ENCODE measurements around the gene IER3. TPM values are rescaled to one million over a fixed set of nuclear protein-coding genes. Genes with fewer than 3 reads are reported as not detected.

The IER3 gene
- total and polyA plus RNA-seq, 9 donors: 9.7 to 221 (median 20.6) TPM

DNA sequence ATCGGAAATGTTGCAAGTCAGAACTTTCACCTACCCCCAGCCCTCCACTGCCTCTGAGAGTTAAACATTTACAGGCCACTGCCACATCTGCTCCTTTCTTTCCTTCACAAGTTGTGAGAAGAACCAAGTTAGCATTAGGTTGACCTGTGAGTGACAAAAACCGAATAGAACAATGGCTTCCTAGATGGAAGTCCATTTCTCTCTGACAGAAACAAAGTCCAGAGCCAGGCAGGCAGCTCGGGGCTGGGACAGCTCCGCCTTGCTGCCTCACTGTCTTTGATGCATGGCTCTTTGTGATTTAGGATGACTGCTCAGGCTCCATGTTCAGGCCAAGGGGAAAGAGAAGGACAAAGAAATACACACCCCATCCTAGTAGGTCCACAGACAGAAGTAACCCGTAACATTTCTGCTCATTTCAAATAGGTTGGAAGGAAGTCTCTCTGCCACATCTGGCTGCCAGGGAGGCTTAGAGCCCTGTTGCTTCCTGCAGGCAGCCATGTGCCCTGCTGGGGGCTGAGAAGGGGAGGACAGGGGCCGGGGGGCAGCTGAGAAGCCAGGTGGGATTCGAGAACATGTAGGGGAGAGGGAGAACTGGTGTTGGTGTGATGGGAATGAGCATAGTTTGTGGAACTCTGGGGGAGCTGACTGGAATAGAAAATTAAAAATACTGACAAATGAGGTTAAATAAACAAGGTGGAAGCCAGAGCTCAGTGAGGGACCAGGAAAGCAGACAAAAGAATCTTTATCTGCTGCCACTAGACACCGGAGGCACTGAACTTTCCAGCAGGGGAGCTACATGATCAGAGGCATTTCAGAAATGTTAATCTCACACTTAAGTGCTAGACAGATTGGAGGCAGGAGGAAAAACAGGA, 19.5 kb upstream of the IER3 start:
- intact Hi-C loops (cut with DNase I): no loop called here
- DNase-seq: no peak
- Histone ChIP-seq H3K4me1 (ENCODE audit: insufficient read depth) (no peaks in the 10 kb centered on the region), H3K27me3 (no peaks in the 10 kb centered on the region), H3K9me3 (no peaks in the 10 kb centered on the region), H3K4me3 (no peak overlapping the region), H3K27ac (no peak overlapping the region), H3K36me3 (no peaks in the 10 kb centered on the region)
- 49 to 56% (median 52%) methylated on average over 8 of the region's 8 CpGs for WGBS, 3 donors
- TF ChIP-seq EP300 (IDR thresholded peaks at IDR 0.05): no peak

DNA sequence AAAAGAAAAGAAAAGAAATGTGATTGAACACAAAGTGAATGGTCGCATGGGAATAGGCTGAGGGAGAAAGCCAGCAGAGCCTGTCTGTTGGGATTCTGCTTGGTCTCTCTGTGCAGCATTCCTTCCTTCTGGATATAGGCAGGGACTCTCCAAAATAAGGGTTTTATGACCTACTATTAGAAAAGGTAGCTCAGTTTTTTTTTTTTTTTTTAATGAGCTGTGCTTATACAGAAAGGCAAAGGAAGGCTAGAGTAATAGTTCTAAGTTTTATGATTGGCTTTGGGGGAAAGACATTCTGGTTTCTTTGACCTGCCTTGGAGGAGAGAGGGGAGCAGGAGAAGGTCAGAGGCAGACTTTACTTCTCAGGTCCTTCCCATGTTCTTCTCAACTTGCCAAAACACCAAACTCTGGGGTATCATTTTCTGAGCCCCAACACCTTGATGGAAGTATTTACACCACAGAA, 18.8 kb upstream of the IER3 start:
- Histone ChIP-seq H3K36me3 (no peaks in the 10 kb centered on the region), H3K27ac (no peak overlapping the region), H3K4me1 (ENCODE audit: insufficient read depth) (no peaks in the 10 kb centered on the region), H3K27me3 (no peaks in the 10 kb centered on the region), H3K9me3 (no peaks in the 10 kb centered on the region), H3K4me3 (no peak overlapping the region)
- intact Hi-C loops (cut with DNase I): no loop called here
- TF ChIP-seq, protein P1, sequence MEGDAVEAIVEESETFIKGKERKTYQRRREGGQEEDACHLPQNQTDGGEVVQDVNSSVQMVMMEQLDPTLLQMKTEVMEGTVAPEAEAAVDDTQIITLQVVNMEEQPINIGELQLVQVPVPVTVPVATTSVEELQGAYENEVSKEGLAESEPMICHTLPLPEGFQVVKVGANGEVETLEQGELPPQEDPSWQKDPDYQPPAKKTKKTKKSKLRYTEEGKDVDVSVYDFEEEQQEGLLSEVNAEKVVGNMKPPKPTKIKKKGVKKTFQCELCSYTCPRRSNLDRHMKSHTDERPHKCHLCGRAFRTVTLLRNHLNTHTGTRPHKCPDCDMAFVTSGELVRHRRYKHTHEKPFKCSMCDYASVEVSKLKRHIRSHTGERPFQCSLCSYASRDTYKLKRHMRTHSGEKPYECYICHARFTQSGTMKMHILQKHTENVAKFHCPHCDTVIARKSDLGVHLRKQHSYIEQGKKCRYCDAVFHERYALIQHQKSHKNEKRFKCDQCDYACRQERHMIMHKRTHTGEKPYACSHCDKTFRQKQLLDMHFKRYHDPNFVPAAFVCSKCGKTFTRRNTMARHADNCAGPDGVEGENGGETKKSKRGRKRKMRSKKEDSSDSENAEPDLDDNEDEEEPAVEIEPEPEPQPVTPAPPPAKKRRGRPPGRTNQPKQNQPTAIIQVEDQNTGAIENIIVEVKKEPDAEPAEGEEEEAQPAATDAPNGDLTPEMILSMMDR (IDR thresholded peaks at IDR 0.05): no peak
- TF ChIP-seq POLR2A (IDR thresholded peaks at IDR 0.05): no peak
- TF ChIP-seq EP300 (IDR thresholded peaks at IDR 0.05): no peak
- WGBS, 3 donors: 97 to 100% (median 98%) methylated on average over 1 of the region's 1 CpG
- no peak for DNase-seq

DNA sequence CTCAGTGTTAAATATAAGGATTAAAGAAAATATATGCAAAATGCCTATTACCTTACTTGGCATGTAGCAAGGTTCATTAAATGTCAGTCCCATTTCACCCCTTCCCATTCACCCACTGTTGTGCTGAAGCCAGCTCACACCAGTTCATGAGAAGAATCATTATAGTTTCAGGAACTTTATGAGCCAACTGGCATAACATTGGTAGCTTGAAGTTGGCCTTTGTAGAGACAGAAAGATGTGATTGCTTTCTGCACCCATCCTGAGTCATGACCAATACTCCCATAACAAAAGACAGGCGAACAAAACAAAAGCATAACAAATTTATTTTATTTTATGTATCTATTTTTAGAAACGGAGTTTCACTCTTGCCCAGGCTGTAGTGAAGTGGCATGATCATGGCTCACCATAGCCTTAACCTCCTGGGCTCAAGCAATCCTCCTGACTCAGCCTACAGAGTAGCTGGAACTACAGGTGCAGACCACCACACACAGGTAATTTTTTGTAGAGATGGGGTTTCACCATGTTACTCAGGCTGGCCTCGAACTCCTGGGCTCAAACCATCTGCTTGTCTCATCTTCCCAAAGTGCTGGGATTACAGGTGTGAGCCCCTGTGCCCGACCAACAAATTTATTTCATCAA, 17.6 kb upstream of the IER3 start:
- no peak for TF ChIP-seq EP300 (IDR thresholded peaks at IDR 0.05)
- TF ChIP-seq, protein P1 (IDR thresholded peaks at IDR 0.05): no peak
- TF ChIP-seq POLR2A (IDR thresholded peaks at IDR 0.05): no peak
- intact Hi-C loops (cut with DNase I): no loop called here

DNA sequence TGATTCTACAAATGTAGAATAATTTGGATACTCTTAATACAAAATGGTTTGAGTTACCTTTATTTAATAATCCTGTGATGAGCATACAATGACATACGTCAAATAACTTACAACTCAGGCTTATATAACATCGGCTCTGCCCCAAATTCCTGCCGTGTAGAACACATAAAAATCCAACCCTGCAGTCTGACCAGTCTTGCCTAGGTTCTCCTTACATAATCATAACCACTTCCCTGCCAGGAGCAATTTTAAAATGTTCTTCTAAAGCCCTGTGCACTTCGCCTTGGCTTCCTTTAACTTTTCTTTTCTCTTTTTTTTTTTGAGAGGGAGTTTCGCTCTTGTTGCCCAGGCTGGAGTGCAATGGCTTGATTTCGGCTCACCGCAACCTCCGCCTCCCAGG, 16.2 kb upstream of the IER3 start:
- no peak for DNase-seq
- Histone ChIP-seq H3K36me3 (no peaks in the 10 kb centered on the region), H3K9me3 (no peaks in the 10 kb centered on the region), H3K27ac (no peak overlapping the region), H3K4me3 (no peak overlapping the region), H3K4me1 (ENCODE audit: insufficient read depth) (no peaks in the 10 kb centered on the region), H3K27me3 (no peaks in the 10 kb centered on the region)
- intact Hi-C loops (cut with DNase I): no loop called here
- WGBS, 3 donors: 75 to 84% (median 82%) methylated on average over 8 of the region's 8 CpGs
- no peak for TF ChIP-seq EP300 (IDR thresholded peaks at IDR 0.05)

More for the DNA sequence above, 17.6 kb upstream of the IER3 start:
- DNase-seq: no peak
- Histone ChIP-seq H3K4me1 (ENCODE audit: insufficient read depth) (no peaks in the 10 kb centered on the region), H3K36me3 (no peaks in the 10 kb centered on the region), H3K4me3 (no peak overlapping the region), H3K9me3 (no peaks in the 10 kb centered on the region), H3K27me3 (no peaks in the 10 kb centered on the region), H3K27ac (no peak overlapping the region)
- 90 to 93% (median 92%) methylated on average over 4 of the region's 4 CpGs for WGBS, 3 donors

DNA sequence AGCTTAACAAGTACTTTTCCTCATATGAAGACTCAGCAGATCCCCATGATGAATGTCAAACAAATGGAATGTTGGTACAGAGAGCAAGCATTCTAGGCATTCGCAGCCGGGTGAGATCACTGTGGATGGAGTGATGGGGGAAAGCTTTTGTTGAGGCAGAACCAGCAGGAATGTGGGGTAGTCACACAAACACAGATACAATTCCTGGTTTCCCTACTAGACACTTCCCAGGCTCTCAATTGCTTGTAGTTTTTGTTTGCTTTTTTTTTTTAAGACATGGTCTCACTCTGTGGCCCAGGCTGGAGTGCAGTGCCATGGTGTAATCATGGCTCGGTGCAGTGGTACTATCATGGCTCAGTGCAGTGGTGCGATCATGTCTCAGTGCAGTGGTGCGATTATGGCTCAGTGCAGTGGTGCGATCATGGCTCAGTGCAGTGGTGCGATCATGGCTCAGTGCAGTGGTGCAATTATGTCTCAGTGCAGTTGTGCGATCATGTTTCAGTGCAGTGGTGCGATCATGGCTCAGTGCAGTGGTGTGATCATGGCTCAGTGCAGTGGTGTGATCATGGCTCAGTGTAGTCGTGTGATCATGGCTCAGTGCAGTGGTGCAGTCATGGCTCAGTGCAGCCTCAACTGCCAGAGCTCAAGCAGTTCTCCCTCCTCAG, 15.4 kb upstream of the IER3 start:
- Histone ChIP-seq H3K27me3 (no peaks in the 10 kb centered on the region), H3K36me3 (no peaks in the 10 kb centered on the region), H3K4me3 (no peak overlapping the region), H3K27ac (no peak overlapping the region), H3K4me1 (ENCODE audit: insufficient read depth) (no peaks in the 10 kb centered on the region), H3K9me3 (no peaks in the 10 kb centered on the region)
- TF ChIP-seq EP300 (IDR thresholded peaks at IDR 0.05) (no peak), POLR2A (IDR thresholded peaks at IDR 0.05) (no peak)
- TF ChIP-seq, protein P1 (IDR thresholded peaks at IDR 0.05): no peak
- WGBS, 3 donors: 82 to 92% (median 91%) methylated on average over 10 of the region's 10 CpGs
- no peak for DNase-seq
- intact Hi-C loops (cut with DNase I): no loop called here

Data from ovary (tissue), 9 donors.